Type B pancreatic cell (in vitro differentiated cells): ENCODE results near the gene SPRING1. TPM values are rescaled to one million over a fixed set of nuclear protein-coding genes. Genes with fewer than 3 reads are reported as not detected.
"Not testable (repeated sequence)": the region's sequence is repeated elsewhere in the genome, so short reads cannot be mapped to it uniquely, and the experiment has no call there.

Experiments used
- DNase-seq: peaks from one replicate; pipeline ENCODE4 v3.0.0; 2021; ENCODE audit warnings: mixed read lengths; ENCODE audit not compliant: unreplicated experiment; ENCODE audit errors: extremely low spot score
- H3K27ac Mint-ChIP-seq: 2 replicates; pipeline ENCODE4 v1.8.0; 2021; ENCODE audit warnings: mild to moderate bottlenecking, mixed read lengths
- H3K27me3 Mint-ChIP-seq: 2 replicates; pipeline ENCODE4 v1.8.0; 2021; ENCODE audit warnings: mixed read lengths
- H3K36me3 Mint-ChIP-seq: 2 replicates; pipeline ENCODE4 v1.8.0; 2021; ENCODE audit warnings: mixed read lengths
- H3K4me1 Mint-ChIP-seq: one replicate; pipeline ENCODE4 v1.8.0; 2021; ENCODE audit warnings: mixed read lengths; ENCODE audit not compliant: unreplicated experiment
- H3K4me3 Mint-ChIP-seq: 2 replicates; pipeline ENCODE4 v1.8.0; 2021; ENCODE audit warnings: mild to moderate bottlenecking, mixed read lengths
- H3K9me3 Mint-ChIP-seq: 2 replicates; pipeline ENCODE4 v1.8.0; 2021; ENCODE audit warnings: mixed read lengths
- total RNA-seq: library from RNA; stranded (reverse); gene quantifications from 2 replicates; pipeline ENCODE4 v1.2.1, GENCODE V29; 2021; ENCODE audit warnings: low replicate concordance
- TF ChIP-seq, protein P1 (sequence below): fragments of 200-600 bp; sonication (generic); conservative IDR thresholded peaks from 2 replicates; pipeline ENCODE4 v1.5.0; 2021; ENCODE audit warnings: antibody characterized with exemption, mild to moderate bottlenecking

SPRING1 gene
- total RNA-seq, 1 donor from 2014 or later, result 48.6 TPM

DNA sequence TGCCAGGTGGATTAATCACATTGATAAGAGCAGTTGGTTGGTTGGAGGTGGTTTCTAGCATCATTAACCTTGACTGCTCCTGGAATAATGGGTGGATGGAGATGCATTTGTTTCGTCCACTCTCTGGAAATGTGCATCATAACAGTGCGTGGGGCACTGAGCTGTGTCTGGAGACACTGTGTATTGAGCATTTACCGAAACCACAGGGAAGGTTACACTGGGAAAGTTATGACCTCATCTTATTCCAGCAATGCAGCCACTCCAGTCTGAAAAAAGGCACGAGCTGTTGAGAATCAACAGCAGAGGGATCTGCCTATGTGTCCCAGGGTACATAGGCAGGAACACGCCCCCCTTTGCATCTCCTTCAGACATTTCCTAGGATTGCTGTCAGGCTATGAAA, 27.4 kb upstream of the SPRING1 start:
- H3K27me3 Mint-ChIP-seq, result no peaks in the 10 kb centered on the region
- TF ChIP-seq, protein P1, sequence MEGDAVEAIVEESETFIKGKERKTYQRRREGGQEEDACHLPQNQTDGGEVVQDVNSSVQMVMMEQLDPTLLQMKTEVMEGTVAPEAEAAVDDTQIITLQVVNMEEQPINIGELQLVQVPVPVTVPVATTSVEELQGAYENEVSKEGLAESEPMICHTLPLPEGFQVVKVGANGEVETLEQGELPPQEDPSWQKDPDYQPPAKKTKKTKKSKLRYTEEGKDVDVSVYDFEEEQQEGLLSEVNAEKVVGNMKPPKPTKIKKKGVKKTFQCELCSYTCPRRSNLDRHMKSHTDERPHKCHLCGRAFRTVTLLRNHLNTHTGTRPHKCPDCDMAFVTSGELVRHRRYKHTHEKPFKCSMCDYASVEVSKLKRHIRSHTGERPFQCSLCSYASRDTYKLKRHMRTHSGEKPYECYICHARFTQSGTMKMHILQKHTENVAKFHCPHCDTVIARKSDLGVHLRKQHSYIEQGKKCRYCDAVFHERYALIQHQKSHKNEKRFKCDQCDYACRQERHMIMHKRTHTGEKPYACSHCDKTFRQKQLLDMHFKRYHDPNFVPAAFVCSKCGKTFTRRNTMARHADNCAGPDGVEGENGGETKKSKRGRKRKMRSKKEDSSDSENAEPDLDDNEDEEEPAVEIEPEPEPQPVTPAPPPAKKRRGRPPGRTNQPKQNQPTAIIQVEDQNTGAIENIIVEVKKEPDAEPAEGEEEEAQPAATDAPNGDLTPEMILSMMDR, result no peak
- no peak overlapping the region for H3K27ac Mint-ChIP-seq
- no peaks in the 10 kb centered on the region for H3K9me3 Mint-ChIP-seq
- peaks cover 5% of the 10 kb centered on the region for H3K36me3 Mint-ChIP-seq
- no peak for DNase-seq
- H3K4me3 Mint-ChIP-seq, result no peak overlapping the region
- no peaks in the 10 kb centered on the region for H3K4me1 Mint-ChIP-seq

DNA sequence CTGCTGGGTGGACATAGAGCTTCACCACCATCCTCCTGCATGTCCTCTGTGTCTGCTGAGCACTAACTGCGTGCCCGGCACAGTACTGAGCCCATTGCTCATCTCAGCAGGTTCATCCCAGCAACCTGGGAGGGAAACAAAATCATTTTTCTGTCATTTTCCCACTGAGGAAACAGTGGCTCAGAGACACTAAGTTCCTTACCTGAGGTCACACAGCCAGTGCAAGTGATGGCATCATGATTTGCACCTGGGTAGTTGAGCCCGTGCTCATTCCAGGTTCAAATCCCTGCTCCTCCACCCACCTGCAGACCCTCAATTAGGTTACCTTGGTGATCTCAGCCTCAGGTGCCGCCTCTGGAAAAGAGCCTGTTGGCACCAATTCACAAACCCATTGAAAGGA, 23.6 kb upstream of the SPRING1 start:
- no peaks in the 10 kb centered on the region for H3K4me1 Mint-ChIP-seq
- no peak overlapping the region for H3K4me3 Mint-ChIP-seq
- DNase-seq, result no peak
- peaks cover 13% of the 10 kb centered on the region for H3K36me3 Mint-ChIP-seq
- TF ChIP-seq, protein P1, result no peak
- H3K27ac Mint-ChIP-seq, result no peak overlapping the region
- H3K9me3 Mint-ChIP-seq, result no peaks in the 10 kb centered on the region
- H3K27me3 Mint-ChIP-seq, result no peaks in the 10 kb centered on the region

DNA sequence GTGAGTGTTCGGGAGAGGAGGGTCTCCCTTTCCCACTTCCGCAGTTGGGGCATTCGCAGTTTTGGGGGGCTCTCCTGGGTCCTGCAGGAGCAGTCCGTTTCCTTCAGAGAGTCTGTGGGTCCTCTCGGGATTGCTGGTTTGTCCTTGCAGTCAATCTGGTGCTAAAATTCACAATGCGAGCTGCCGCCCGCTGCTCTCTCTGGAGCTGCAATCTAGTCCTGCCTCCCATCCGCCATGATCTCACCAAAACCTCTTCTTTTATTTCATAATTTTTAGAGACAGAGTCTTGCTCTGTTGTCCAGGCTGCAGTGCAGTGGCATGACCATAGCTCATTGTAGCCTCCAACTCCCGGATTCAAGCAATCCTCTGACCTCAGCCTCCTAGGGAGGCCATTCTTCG, 22.8 kb upstream of the SPRING1 start:
- TF ChIP-seq, protein P1, result no peak
- DNase-seq, result no peak
- Mint-ChIP-seq H3K36me3 (peaks cover 20% of the 10 kb centered on the region), H3K9me3 (no peaks in the 10 kb centered on the region), H3K27me3 (no peaks in the 10 kb centered on the region), H3K4me1 (no peaks in the 10 kb centered on the region), H3K4me3 (no peak overlapping the region), H3K27ac (no peak overlapping the region)

DNA sequence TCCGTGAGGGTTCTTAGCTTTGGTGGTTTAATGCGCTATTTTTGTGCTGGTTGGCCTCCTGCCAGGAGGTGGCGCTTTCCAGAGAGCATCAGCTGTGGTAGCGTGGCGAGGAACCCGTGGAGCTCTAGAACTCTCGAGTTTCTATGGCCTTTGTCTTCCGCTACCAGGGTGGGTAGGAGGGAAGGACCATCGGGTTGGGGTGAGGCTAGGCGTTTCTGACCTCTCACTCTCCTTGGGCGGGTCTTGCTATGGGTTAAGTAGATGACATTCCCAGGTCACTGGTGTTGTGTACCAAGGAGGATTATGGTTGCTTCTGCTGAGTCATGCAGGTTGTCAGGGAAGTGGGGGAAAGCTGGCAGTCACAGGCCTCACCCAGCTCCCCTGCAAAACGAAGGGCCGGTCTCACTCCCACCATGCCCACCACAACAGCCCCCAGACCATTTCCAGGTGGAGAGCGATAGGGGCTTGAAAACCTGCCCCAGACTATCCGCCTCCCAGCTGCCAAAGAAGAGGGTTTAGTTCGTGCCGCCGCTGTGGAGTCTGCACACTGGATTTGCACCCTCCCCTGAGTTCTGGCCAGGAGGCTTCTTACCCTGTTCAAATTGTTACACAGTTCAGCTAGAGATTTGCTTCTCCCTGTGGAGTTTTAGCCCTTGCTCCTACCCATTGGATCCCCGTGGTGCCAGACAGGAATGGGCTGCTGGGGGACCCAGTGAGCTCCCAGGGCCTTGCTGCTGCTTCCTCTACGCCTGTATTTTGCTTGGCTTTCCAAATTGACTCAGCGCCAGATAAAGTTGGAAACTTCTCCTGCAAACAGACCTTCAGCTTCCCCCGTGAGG, 22.1 kb upstream of the SPRING1 start:
- Mint-ChIP-seq H3K36me3 (peaks cover 23% of the 10 kb centered on the region), H3K27me3 (no peaks in the 10 kb centered on the region), H3K4me1 (no peaks in the 10 kb centered on the region), H3K4me3 (no peak overlapping the region), H3K9me3 (no peaks in the 10 kb centered on the region), H3K27ac (no peak overlapping the region)
- TF ChIP-seq, protein P1, result no peak
- DNase-seq, result no peak

DNA sequence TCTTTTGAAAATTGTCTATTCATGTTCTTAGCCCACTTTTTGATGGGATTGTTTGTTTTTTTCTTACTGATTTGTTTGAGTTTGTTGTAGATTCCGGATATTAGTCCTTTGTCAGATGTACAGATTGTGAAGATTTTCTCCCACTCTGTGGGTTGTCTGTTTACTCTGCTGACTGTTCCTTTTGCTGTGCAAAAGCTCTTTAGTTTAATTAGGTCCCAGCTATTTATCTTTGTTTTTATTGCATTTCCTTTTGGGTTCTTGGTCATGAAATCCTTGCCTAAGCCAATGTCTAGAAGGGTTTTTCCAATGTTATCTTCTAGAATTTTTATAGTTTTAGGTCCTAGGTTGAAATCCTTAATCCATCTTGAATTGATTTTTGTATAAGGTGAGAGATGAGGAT, 16.9 kb upstream of the SPRING1 start:
- H3K27me3 Mint-ChIP-seq, H3K4me1 Mint-ChIP-seq, DNase-seq, H3K4me3 Mint-ChIP-seq, H3K9me3 Mint-ChIP-seq, H3K27ac Mint-ChIP-seq: not testable (repeated sequence)
- H3K36me3 Mint-ChIP-seq, result peaks cover 31% of the 10 kb centered on the region

DNA sequence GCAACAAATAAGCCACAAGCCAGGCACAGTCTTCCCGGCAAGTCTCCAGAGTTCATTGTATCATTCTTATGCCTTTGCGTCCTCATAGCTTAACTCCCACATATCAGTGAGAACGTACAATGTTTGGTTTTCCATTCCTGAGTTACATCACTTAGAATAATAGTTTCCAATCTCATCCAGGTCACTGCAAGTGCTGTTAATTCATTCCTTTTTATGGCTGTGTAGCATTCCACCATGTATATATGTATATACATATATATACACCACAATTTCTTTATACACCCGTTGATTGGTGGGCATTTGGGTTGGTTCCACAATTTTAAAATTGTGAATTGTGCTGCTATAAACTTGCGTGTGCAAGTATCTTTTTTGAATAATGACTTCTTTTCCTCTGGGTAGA, 16.2 kb upstream of the SPRING1 start:
- H3K36me3 Mint-ChIP-seq, result peaks cover 30% of the 10 kb centered on the region
- not testable (repeated sequence) for H3K9me3 Mint-ChIP-seq, H3K27ac Mint-ChIP-seq, DNase-seq, H3K4me1 Mint-ChIP-seq, H3K4me3 Mint-ChIP-seq, H3K27me3 Mint-ChIP-seq
